Mucosa of rectum (tissue), 2 donors: ENCODE data around the gene ETNK1.
A peak's percentile ranks its signal among the peaks of the same experiment; 100 is the strongest.

Source experiments
- H3K27ac ChIP-seq, 2 donors: one replicate each; pipeline ENCODE4 v1.7.0; 2013; ENCODE audit warnings: inconsistent platforms in 2 of 2, low read depth in 2 of 2, low read length in 2 of 2
- H3K27me3 ChIP-seq, 2 donors: one replicate each; pipeline ENCODE4 v1.7.0; 2013; ENCODE audit warnings: low read length in 2 of 2; ENCODE audit not compliant: control insufficient read depth in 2 of 2, insufficient read depth in 2 of 2
- H3K36me3 ChIP-seq, 2 donors: one replicate each; pipeline ENCODE4 v1.7.0; 2013; ENCODE audit warnings: low read length in 2 of 2; ENCODE audit not compliant: control insufficient read depth in 2 of 2, insufficient read depth in 2 of 2
- H3K4me1 ChIP-seq, 2 donors: one replicate each; pipeline ENCODE4 v1.7.0; 2013; ENCODE audit warnings: low read length in 2 of 2, mild to moderate bottlenecking in 1 of 2; ENCODE audit not compliant: control insufficient read depth in 2 of 2, insufficient read depth in 2 of 2
- H3K4me3 ChIP-seq, 2 donors: one replicate each; pipeline ENCODE4 v1.7.0; 2013; ENCODE audit warnings: low read length in 2 of 2
- H3K9ac ChIP-seq, 2 donors: one replicate each; pipeline ENCODE4 v1.7.0; 2013; ENCODE audit warnings: low read length in 2 of 2, low read depth in 1 of 2, mild to moderate bottlenecking in 1 of 2
- H3K9me3 ChIP-seq, 2 donors: one replicate each; pipeline ENCODE4 v1.7.0; 2013; ENCODE audit warnings: low read length in 2 of 2; ENCODE audit not compliant: control insufficient read depth in 2 of 2
- donor health status: healthy.
- donor health status: Normal muscosa, but diverticular disease.

ETNK1 gene

DNA sequence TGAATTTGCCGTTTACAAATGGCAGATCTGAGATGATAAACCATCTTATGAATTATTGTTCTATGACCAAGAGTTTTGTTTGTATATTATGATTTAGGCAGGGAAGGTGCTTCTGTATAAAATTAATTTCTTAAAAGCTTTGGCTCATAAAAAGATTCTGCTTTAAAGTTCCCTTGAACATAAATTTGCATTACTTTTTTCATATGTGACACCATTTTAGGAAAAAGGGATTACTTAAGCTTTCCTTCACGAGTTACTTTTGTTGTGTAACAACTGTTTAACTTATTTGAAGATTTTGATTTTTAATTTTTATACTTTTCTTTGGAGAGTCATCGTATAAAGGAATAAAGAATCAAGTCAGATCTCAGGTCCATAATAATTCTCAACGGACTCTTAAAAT lies 3.3 kb downstream of the ETNK1 start:
- peaks cover 0 to 6% of the 10 kb centered on the region in 2 donors for H3K36me3 ChIP-seq
- peaks cover 8 to 17% of the 10 kb centered on the region in 2 donors for H3K4me1 ChIP-seq
- peak overlapping the region; percentile 13 to 96 for H3K4me3 ChIP-seq
- H3K27ac ChIP-seq, result no peak overlapping the region
- H3K9ac ChIP-seq, result no peak overlapping the region
- H3K27me3 ChIP-seq, result no peaks in the 10 kb centered on the region
- no peaks in the 10 kb centered on the region for H3K9me3 ChIP-seq

GRCh38 chr12:22631863-22632463 lies 7.0 kb downstream of the ETNK1 start:
- Histone ChIP-seq H3K9me3 (no peaks in the 10 kb centered on the region), H3K4me3 (no peak overlapping the region), H3K27ac (no peak overlapping the region), H3K9ac (no peak overlapping the region), H3K36me3 (peaks cover 6 to 12% of the 10 kb centered on the region in 2 donors), H3K27me3 (no peaks in the 10 kb centered on the region), H3K4me1 (peaks cover 9 to 10% of the 10 kb centered on the region in 2 donors)

GRCh38 chr12:22634883-22635282 lies 9.9 kb downstream of the ETNK1 start:
- Histone ChIP-seq H3K4me3 (no peak overlapping the region), H3K9ac (no peak overlapping the region), H3K4me1 (peaks cover 0 to 2% of the 10 kb centered on the region in 2 donors), H3K36me3 (peaks cover 6 to 12% of the 10 kb centered on the region in 2 donors), H3K27ac (no peak overlapping the region), H3K9me3 (no peaks in the 10 kb centered on the region), H3K27me3 (no peaks in the 10 kb centered on the region)

- H3K36me3 ChIP-seq, result peaks cover 6 to 12% of the 10 kb centered on the region in 2 donors
- H3K4me1 ChIP-seq, result peaks cover 0 to 2% of the 10 kb centered on the region in 2 donors
- H3K9ac ChIP-seq, result no peak overlapping the region
Measured at GRCh38 chr12:22635812-22636211, 10.8 kb downstream of the ETNK1 start.

GRCh38 chr12:22640851-22641250 lies 15.9 kb downstream of the ETNK1 start:
- Histone ChIP-seq H3K4me1 (no peaks in the 10 kb centered on the region), H3K9me3 (no peaks in the 10 kb centered on the region), H3K36me3 (no peaks in the 10 kb centered on the region), H3K9ac (no peak overlapping the region), H3K27me3 (no peaks in the 10 kb centered on the region), H3K27ac (no peak overlapping the region), H3K4me3 (no peak overlapping the region)

More at GRCh38 chr12:22635812-22636211, 10.8 kb downstream of the ETNK1 start:
- no peak overlapping the region for H3K27ac ChIP-seq
- no peaks in the 10 kb centered on the region for H3K9me3 ChIP-seq
- H3K27me3 ChIP-seq, result no peaks in the 10 kb centered on the region
- no peak overlapping the region for H3K4me3 ChIP-seq

DNA sequence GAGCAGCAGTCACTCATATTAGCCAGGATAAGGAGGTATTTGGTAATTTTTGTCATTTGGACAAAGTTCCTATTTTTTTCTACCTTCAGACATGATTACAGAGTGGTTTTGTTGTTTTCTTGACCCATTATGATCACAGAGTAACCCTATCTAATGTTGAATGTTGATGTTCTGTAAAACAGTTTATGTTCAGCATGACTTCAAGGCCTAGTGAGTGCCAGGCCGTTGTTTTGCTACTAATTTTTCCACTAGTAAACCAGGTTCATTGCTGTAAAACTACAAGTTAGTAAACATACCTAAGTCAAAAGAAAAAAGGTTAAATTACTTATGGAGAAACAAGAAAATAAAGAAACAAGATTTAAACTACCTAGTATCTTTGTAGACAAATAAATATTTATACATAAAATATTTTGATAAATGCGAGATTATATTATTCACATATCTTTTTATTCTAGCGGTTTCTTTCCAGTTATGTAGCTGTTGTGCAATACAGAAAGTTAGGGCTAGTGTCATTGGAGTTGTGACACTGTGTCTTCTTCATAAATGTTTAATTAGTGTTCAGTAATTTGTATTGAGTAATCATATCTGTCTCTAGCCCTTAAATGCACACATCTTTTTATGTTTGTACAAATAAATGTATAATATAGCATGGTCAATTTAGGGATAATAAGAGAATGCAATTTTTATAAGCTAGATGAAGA lies 16.5 kb downstream of the ETNK1 start:
- Histone ChIP-seq H3K4me1 (no peaks in the 10 kb centered on the region), H3K4me3 (no peak overlapping the region), H3K9ac (no peak overlapping the region), H3K27ac (no peak overlapping the region), H3K36me3 (no peaks in the 10 kb centered on the region), H3K9me3 (no peaks in the 10 kb centered on the region), H3K27me3 (no peaks in the 10 kb centered on the region)

DNA sequence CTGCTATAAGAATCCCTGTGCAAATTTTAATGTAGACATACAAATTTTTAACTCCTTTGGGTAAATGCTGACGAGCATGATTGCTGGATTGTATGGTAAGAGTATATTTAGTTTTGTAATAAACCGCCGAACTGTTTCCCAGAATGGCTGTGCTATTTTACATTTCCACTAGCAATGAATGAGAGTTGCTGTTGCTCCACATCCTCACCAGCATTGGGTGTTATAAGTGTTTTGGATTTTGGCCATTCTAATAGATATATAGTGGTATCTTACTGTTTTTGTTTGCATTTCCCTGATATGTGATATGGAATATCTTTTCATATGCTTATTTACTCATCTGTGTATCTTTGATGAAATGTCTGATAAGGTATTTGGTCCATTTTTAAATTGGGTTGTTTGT lies 23.7 kb downstream of the ETNK1 start:
- Histone ChIP-seq H3K9me3 (no peaks in the 10 kb centered on the region), H3K36me3 (peaks cover 0 to 7% of the 10 kb centered on the region in 2 donors), H3K27me3 (no peaks in the 10 kb centered on the region), H3K4me1 (no peaks in the 10 kb centered on the region), H3K27ac (no peak overlapping the region), H3K9ac (no peak overlapping the region), H3K4me3 (no peak overlapping the region)

DNA sequence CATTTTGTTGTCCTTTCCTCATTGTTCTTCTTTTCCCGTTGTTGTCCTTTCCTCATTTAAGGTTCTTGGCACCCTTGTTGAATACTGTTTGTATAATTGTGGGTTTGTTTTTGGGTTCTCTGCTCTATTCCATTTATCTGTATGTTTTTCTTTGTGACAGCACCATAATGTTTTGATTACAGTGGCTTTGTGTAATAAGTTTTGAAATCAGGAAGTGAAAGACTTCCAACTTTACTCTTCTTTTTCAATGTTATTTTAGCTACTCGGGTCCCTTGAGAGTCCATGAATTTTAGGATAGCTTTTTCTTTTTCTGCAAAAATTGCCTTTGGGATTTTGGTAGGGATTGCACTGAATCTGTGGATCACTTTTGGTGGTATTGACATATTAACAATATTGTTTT lies 28.1 kb downstream of the ETNK1 start:
- no peaks in the 10 kb centered on the region for H3K27me3 ChIP-seq
- H3K9me3 ChIP-seq, result no peaks in the 10 kb centered on the region
- H3K27ac ChIP-seq, result no peak overlapping the region
- H3K4me3 ChIP-seq, result no peak overlapping the region
- H3K36me3 ChIP-seq, result peaks cover 0 to 6% of the 10 kb centered on the region in 2 donors
- no peak overlapping the region for H3K9ac ChIP-seq
- H3K4me1 ChIP-seq, result no peaks in the 10 kb centered on the region

GRCh38 chr12:22653791-22654190 lies 28.8 kb downstream of the ETNK1 start:
- H3K36me3 ChIP-seq, result peaks cover 0 to 6% of the 10 kb centered on the region in 2 donors
- no peak overlapping the region for H3K9ac ChIP-seq
- no peak overlapping the region for H3K27ac ChIP-seq

DNA sequence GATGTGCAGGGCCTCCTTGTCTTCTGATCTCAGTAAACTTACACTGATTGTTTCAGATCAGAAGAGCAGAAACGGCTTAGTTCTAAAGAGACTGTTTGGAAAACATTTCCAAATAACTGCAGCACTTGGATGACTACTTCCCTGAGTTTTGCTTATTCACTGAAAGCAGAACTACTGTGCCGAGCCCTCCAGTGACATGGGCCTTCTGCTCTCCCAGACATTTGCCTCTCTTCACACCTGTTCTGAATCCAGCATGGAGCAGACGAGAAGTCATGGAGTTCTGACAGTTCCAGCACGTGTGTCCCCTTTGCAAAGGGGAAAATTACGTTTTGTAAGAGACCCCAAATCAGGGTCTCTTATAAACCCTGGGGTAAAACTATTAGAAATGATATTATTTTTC lies 31.4 kb downstream of the ETNK1 start:
- Histone ChIP-seq H3K9me3 (no peaks in the 10 kb centered on the region), H3K36me3 (peaks cover 0 to 6% of the 10 kb centered on the region in 2 donors), H3K9ac (no peak overlapping the region), H3K4me3 (no peak overlapping the region), H3K27me3 (no peaks in the 10 kb centered on the region), H3K4me1 (no peaks in the 10 kb centered on the region), H3K27ac (no peak overlapping the region)

More at GRCh38 chr12:22653791-22654190, 28.8 kb downstream of the ETNK1 start:
- H3K4me3 ChIP-seq, result no peak overlapping the region
- no peaks in the 10 kb centered on the region for H3K27me3 ChIP-seq
- H3K4me1 ChIP-seq, result no peaks in the 10 kb centered on the region
- no peaks in the 10 kb centered on the region for H3K9me3 ChIP-seq
